Neural cell (in vitro differentiated cells): ENCODE measurements around the gene NRG3.

Experiments used
- EP300 ChIP-seq: fragments of 450-650 bp; conservative IDR thresholded peaks from 2 replicates; pipeline ENCODE4 v1.6.1; 2014; ENCODE audit warnings: antibody characterized with exemption, mild to moderate bottlenecking, moderate library complexity; ENCODE audit not compliant: poor library complexity, severe bottlenecking
- EZH2 ChIP-seq: fragments of 200-600, 300-800 bp; shearing (Covaris generic), sonication (generic); IDR thresholded peaks from 2 replicates; pipeline ENCODE4 v1.6.1; 2014; ENCODE audit warnings: antibody characterized with exemption, low read length, borderline replicate concordance, mild to moderate bottlenecking; ENCODE audit not compliant: insufficient read depth, poor library complexity, severe bottlenecking
- TF ChIP-seq, protein P1 (sequence below): fragments of 450-650 bp; IDR thresholded peaks from 2 replicates; pipeline ENCODE4 v1.5.1; 2014; ENCODE audit warnings: antibody characterized with exemption, mild to moderate bottlenecking, moderate library complexity; ENCODE audit not compliant: poor library complexity, severe bottlenecking

DNA sequence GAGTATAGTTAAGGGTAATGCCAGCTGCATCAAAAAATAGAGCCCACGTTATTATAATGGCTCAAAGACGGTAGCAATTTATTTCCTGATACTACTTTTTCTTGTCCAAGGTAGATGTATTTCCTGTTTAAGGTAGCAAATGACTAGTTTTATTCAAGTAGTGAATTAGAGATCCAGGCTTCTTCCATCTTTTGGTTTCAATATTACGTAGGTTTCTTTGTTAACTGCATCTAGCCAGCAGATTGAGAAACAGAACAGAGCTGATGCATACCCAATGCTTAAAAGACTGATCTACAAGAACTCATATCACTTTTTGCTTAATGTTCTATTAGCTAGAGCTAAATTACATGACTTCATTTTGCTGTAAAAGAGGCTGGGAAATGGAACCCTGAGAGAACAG is 992.1 kb downstream of the NRG3 start:
- TF ChIP-seq EZH2 (no peak), EP300 (no peak)
- TF ChIP-seq, protein P1, sequence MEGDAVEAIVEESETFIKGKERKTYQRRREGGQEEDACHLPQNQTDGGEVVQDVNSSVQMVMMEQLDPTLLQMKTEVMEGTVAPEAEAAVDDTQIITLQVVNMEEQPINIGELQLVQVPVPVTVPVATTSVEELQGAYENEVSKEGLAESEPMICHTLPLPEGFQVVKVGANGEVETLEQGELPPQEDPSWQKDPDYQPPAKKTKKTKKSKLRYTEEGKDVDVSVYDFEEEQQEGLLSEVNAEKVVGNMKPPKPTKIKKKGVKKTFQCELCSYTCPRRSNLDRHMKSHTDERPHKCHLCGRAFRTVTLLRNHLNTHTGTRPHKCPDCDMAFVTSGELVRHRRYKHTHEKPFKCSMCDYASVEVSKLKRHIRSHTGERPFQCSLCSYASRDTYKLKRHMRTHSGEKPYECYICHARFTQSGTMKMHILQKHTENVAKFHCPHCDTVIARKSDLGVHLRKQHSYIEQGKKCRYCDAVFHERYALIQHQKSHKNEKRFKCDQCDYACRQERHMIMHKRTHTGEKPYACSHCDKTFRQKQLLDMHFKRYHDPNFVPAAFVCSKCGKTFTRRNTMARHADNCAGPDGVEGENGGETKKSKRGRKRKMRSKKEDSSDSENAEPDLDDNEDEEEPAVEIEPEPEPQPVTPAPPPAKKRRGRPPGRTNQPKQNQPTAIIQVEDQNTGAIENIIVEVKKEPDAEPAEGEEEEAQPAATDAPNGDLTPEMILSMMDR, result no peak
